SK-N-SH treated with all-trans-retinoic acid at 6 μM for 48 hours (cell line): ENCODE data around the gene MLXIP.

ENCODE experiments used
- ARNTL ChIP-seq: fragments of 450-650 bp; formaldehyde crosslinking; IDR thresholded peaks from 2 replicates; pipeline ENCODE4 v1.5.0; 2020; ENCODE audit warnings: low read depth, mild to moderate bottlenecking, moderate library complexity, borderline replicate concordance
- CSDC2 ChIP-seq: fragments of 250-450 bp; sonication (Bioruptor Pico); IDR thresholded peaks from 2 replicates; pipeline ENCODE4 v1.5.0; 2020; ENCODE audit warnings: mild to moderate bottlenecking, moderate library complexity
- PPARA ChIP-seq: fragments of 250-450 bp; sonication (Bioruptor Pico); IDR thresholded peaks from 2 replicates; pipeline ENCODE4 v1.5.0; 2020; ENCODE audit warnings: mild to moderate bottlenecking, borderline replicate concordance
- RARB ChIP-seq: fragments of 250-450 bp; sonication (Bioruptor Pico); IDR thresholded peaks from 2 replicates; pipeline ENCODE4 v1.8.0; 2021; ENCODE audit warnings: mild to moderate bottlenecking, moderate library complexity
- ZC3H10 ChIP-seq: fragments of 250-450 bp; sonication (Bioruptor Pico); IDR thresholded peaks from 2 replicates; pipeline ENCODE4 v1.5.1; 2021; ENCODE audit warnings: mild to moderate bottlenecking, moderate library complexity
- ZFP3 ChIP-seq: fragments of 250-450 bp; sonication (Bioruptor Pico); IDR thresholded peaks from 2 replicates; pipeline ENCODE4 v1.5.0; 2020; ENCODE audit warnings: mild to moderate bottlenecking, moderate library complexity
- ZNF565 ChIP-seq: fragments of 450-650 bp; formaldehyde crosslinking; conservative IDR thresholded peaks from 2 replicates; pipeline ENCODE4 v1.5.0; 2020; ENCODE audit warnings: low read depth, mild to moderate bottlenecking, moderate library complexity
- ZNF8 ChIP-seq: fragments of 450-650 bp; formaldehyde crosslinking; IDR thresholded peaks from 2 replicates; pipeline ENCODE4 v1.5.0; 2020; ENCODE audit warnings: mild to moderate bottlenecking, moderate library complexity
- TF ChIP-seq, protein P1 (sequence below): fragments of 250-450 bp; sonication (Bioruptor Pico); IDR thresholded peaks from 2 replicates; pipeline ENCODE4 v1.5.1; 2020; ENCODE audit warnings: low read depth, mild to moderate bottlenecking, moderate library complexity
- TF ChIP-seq, protein P2 (sequence below): fragments of 250-450 bp; sonication (Bioruptor Pico); IDR thresholded peaks from 2 replicates; pipeline ENCODE4 v1.8.0; 2020; ENCODE audit warnings: mild to moderate bottlenecking, moderate library complexity, borderline replicate concordance
- TF ChIP-seq, protein P3 (sequence below): fragments of 250-450 bp; sonication (Bioruptor Pico); IDR thresholded peaks from 2 replicates; pipeline ENCODE4 v1.5.0; 2020; ENCODE audit warnings: mild to moderate bottlenecking, moderate library complexity

DNA sequence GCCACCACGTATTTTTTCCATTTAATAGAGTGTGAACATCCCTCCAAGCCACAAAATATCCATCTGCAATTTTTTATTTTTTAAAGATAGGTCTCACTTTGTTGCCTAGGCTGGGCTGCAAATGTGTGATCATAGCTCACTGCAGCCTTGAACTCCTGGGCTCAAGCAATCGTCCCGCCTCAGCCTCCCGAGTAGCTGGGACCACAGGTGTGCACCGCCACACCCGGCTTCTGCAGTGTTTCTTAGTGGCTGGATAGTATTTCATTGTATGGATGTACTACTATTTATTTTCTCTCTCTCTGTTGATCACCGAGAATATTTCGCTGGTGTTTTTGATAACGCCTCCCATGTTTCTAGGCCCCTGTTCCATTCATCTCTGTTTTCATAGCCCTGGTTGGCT lies 17.5 kb downstream of the MLXIP start:
- no peak for TF ChIP-seq ZC3H10 (CRISPR knock-in tag)
- TF ChIP-seq ZNF565 (CRISPR knock-in tag) = no peak
- no peak for TF ChIP-seq PPARA (CRISPR knock-in tag)
- no peak for TF ChIP-seq ZNF8 (CRISPR knock-in tag)
- TF ChIP-seq, protein P1, sequence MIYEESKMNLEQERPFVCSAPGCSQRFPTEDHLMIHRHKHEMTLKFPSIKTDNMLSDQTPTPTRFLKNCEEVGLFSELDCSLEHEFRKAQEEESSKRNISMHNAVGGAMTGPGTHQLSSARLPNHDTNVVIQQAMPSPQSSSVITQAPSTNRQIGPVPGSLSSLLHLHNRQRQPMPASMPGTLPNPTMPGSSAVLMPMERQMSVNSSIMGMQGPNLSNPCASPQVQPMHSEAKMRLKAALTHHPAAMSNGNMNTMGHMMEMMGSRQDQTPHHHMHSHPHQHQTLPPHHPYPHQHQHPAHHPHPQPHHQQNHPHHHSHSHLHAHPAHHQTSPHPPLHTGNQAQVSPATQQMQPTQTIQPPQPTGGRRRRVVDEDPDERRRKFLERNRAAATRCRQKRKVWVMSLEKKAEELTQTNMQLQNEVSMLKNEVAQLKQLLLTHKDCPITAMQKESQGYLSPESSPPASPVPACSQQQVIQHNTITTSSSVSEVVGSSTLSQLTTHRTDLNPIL (CRISPR knock-in tag) = no peak
- TF ChIP-seq, protein P2, sequence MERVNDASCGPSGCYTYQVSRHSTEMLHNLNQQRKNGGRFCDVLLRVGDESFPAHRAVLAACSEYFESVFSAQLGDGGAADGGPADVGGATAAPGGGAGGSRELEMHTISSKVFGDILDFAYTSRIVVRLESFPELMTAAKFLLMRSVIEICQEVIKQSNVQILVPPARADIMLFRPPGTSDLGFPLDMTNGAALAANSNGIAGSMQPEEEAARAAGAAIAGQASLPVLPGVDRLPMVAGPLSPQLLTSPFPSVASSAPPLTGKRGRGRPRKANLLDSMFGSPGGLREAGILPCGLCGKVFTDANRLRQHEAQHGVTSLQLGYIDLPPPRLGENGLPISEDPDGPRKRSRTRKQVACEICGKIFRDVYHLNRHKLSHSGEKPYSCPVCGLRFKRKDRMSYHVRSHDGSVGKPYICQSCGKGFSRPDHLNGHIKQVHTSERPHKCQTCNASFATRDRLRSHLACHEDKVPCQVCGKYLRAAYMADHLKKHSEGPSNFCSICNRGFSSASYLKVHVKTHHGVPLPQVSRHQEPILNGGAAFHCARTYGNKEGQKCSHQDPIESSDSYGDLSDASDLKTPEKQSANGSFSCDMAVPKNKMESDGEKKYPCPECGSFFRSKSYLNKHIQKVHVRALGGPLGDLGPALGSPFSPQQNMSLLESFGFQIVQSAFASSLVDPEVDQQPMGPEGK = no peak
- TF ChIP-seq ZFP3 (CRISPR knock-in tag) = no peak
- no peak for TF ChIP-seq ARNTL (CRISPR knock-in tag)
- no peak for TF ChIP-seq CSDC2
- TF ChIP-seq RARB (CRISPR knock-in tag) = no peak
- TF ChIP-seq, protein P3, sequence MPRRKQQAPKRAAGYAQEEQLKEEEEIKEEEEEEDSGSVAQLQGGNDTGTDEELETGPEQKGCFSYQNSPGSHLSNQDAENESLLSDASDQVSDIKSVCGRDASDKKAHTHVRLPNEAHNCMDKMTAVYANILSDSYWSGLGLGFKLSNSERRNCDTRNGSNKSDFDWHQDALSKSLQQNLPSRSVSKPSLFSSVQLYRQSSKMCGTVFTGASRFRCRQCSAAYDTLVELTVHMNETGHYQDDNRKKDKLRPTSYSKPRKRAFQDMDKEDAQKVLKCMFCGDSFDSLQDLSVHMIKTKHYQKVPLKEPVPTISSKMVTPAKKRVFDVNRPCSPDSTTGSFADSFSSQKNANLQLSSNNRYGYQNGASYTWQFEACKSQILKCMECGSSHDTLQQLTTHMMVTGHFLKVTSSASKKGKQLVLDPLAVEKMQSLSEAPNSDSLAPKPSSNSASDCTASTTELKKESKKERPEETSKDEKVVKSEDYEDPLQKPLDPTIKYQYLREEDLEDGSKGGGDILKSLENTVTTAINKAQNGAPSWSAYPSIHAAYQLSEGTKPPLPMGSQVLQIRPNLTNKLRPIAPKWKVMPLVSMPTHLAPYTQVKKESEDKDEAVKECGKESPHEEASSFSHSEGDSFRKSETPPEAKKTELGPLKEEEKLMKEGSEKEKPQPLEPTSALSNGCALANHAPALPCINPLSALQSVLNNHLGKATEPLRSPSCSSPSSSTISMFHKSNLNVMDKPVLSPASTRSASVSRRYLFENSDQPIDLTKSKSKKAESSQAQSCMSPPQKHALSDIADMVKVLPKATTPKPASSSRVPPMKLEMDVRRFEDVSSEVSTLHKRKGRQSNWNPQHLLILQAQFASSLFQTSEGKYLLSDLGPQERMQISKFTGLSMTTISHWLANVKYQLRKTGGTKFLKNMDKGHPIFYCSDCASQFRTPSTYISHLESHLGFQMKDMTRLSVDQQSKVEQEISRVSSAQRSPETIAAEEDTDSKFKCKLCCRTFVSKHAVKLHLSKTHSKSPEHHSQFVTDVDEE = no peak
